DMS153 treated with DMSO at 0.1 percent for 48 hours (cell line): ENCODE results near the gene PTF1A.
"Not testable (repeated sequence)": the region's sequence is repeated elsewhere in the genome, so short reads cannot be mapped to it uniquely, and the experiment has no call there.

Source experiments
- DNase-seq: peaks from one replicate; lab custom pipeline; 2025; ENCODE audit not compliant: unreplicated experiment; lab: John Stamatoyannopoulos, UW

Gene PTF1A

GRCh38 chr10:23203369-23204325, 11.5 kb downstream of the PTF1A start:
- DNase-seq, result no peak

GRCh38 chr10:23204773-23205172, 12.7 kb downstream of the PTF1A start:
- DNase-seq, result no peak

- no peak for DNase-seq
Observed at GRCh38 chr10:23205972-23206642, 14.0 kb downstream of the PTF1A start.

GRCh38 chr10:23217471-23217870, 25.4 kb downstream of the PTF1A start:
- no peak for DNase-seq

- no peak for DNase-seq
Observed at GRCh38 chr10:23230582-23230981, 38.5 kb downstream of the PTF1A start.

GRCh38 chr10:23238015-23238414, 45.9 kb downstream of the PTF1A start:
- DNase-seq, result no peak

GRCh38 chr10:23241779-23242178, 49.7 kb downstream of the PTF1A start:
- not testable (repeated sequence) for DNase-seq
